HL-60 (cell line): ENCODE results near the gene ATXN2.

Experiments used
- DNase-seq, 2 experiments: peaks; one replicate each; pipeline ENCODE4 v3.0.0-alpha.2; 2010 to 2020; ENCODE audit warnings: low read depth in 1 of 2, low spot score in 1 of 2
- H3K27ac ChIP-seq: fragments of 250-450 bp; sonication (Bioruptor Pico); replicated peaks from 2 replicates; pipeline ENCODE4 v1.5.1; 2020; ENCODE audit warnings: mild to moderate bottlenecking, moderate library complexity
- H3K27me3 ChIP-seq: fragments of 250-450 bp; sonication (Bioruptor Pico); 2 replicates; pipeline ENCODE4 v1.5.1; 2021; ENCODE audit warnings: mild to moderate bottlenecking, moderate library complexity; ENCODE audit not compliant: insufficient read depth, poor library complexity, severe bottlenecking
- H3K4me3 ChIP-seq: replicated peaks from 2 replicates; pipeline ENCODE4 v1.5.1; 2011; ENCODE audit warnings: mild to moderate bottlenecking, control low read depth, low read length; ENCODE audit not compliant: insufficient read depth
- CTCF ChIP-seq: IDR thresholded peaks from one replicate; pipeline ENCODE4 v1.5.1; 2011; ENCODE audit warnings: low read length, control low read depth, inconsistent platforms; ENCODE audit not compliant: insufficient read depth
- GABPA ChIP-seq: IDR thresholded peaks from 2 replicates; pipeline ENCODE4 v1.6.1; 2012; ENCODE audit warnings: low read depth
- POLR2AphosphoS5 ChIP-seq: IDR thresholded peaks from 2 replicates; pipeline ENCODE4 v1.6.1; 2012; ENCODE audit warnings: low read depth
- REST ChIP-seq: IDR thresholded peaks from 2 replicates; pipeline ENCODE4 v1.6.1; 2012; ENCODE audit warnings: low read depth; ENCODE audit not compliant: insufficient replicate concordance
- SPI1 ChIP-seq: IDR thresholded peaks from 2 replicates; pipeline ENCODE4 v1.6.1; 2012; ENCODE audit warnings: low read depth, mild to moderate bottlenecking, borderline replicate concordance

The ATXN2 gene

GRCh38 chr12:111448846-111449790 is 150.0 kb downstream of the ATXN2 start:
- Histone ChIP-seq H3K4me3 (no peak overlapping the region), H3K27ac (0 out of 2 replicates have a peak overlapping the region, but pooled peaks have one; percentile 3)
- DNase-seq: no peak

GRCh38 chr12:111448266-111448830 is 150.8 kb downstream of the ATXN2 start:
- no peak for TF ChIP-seq CTCF
- TF ChIP-seq POLR2AphosphoS5: no peak
- no peak for TF ChIP-seq GABPA
- no peak for TF ChIP-seq SPI1
- TF ChIP-seq REST: no peak
- no peak for DNase-seq
- no peak overlapping the region for H3K4me3 ChIP-seq
- H3K27ac ChIP-seq: no peak overlapping the region
- no peaks in the 10 kb centered on the region for H3K27me3 ChIP-seq

More at GRCh38 chr12:111448846-111449790, 150.0 kb downstream of the ATXN2 start:
- no peaks in the 10 kb centered on the region for H3K27me3 ChIP-seq
- no peak; the same call in none of the 2 replicates for TF ChIP-seq POLR2AphosphoS5
- TF ChIP-seq SPI1: no peak
- no peak for TF ChIP-seq CTCF
- no peak for TF ChIP-seq GABPA
- no peak for TF ChIP-seq REST

- no peak overlapping the region for H3K27ac ChIP-seq
- no peaks in the 10 kb centered on the region for H3K27me3 ChIP-seq
- no peak for DNase-seq
- TF ChIP-seq GABPA (no peak), POLR2AphosphoS5 (no peak; the same call in 1 of the 2 replicates), SPI1 (no peak), CTCF (no peak), REST (no peak)
- H3K4me3 ChIP-seq: no peak overlapping the region
These were observed 151.4 kb downstream of the ATXN2 start for GRCh38 chr12:111447571-111448265.
